GM19467 (cell line): ENCODE results near the gene BTBD1.

ENCODE experiments used
- ATAC-seq: cut with Tn5 transposase; IDR thresholded peaks from one replicate; pipeline ENCODE4 v1.9.1; 2021; ENCODE audit warnings: mild to moderate bottlenecking, moderate library complexity; ENCODE audit not compliant: unreplicated experiment

Gene BTBD1

GRCh38 chr15:82999426-82999825, 67.6 kb downstream of the BTBD1 start:
- no peak for ATAC-seq

GRCh38 chr15:82995938-82996337, 71.1 kb downstream of the BTBD1 start:
- ATAC-seq = no peak

- ATAC-seq = no peak
Measured at GRCh38 chr15:82995076-82995475, 72.0 kb downstream of the BTBD1 start.

GRCh38 chr15:82993144-82993543, 73.9 kb downstream of the BTBD1 start:
- no peak for ATAC-seq

- ATAC-seq = no peak
Measured at GRCh38 chr15:82992436-82992998, 74.5 kb downstream of the BTBD1 start.

GRCh38 chr15:82986442-82986780, 80.6 kb downstream of the BTBD1 start:
- peak; percentile 17 for ATAC-seq

- peak; percentile 95 for ATAC-seq
Measured at GRCh38 chr15:82985688-82986441, 81.2 kb downstream of the BTBD1 start, which contains the start of gene RAMAC. Gene RAMAC, plus strand, starts transcription at chr15:82986210. Its CDS starts 2,809 bp downstream, at chr15:82989019.

GRCh38 chr15:82980981-82981380, 86.1 kb downstream of the BTBD1 start:
- no peak for ATAC-seq

- ATAC-seq = no peak
Measured at GRCh38 chr15:82979726-82980125, 87.3 kb downstream of the BTBD1 start.

- ATAC-seq = no peak
Measured at GRCh38 chr15:82978438-82978837, 88.6 kb downstream of the BTBD1 start.

GRCh38 chr15:82977076-82977475, 90.0 kb downstream of the BTBD1 start:
- ATAC-seq = no peak

- ATAC-seq = no peak
Measured at GRCh38 chr15:82972990-82973389, 94.1 kb downstream of the BTBD1 start.

GRCh38 chr15:82971218-82971984, 95.7 kb downstream of the BTBD1 start:
- no peak for ATAC-seq

- ATAC-seq = no peak
Measured at GRCh38 chr15:82970696-82971095, 96.4 kb downstream of the BTBD1 start.

- no peak for ATAC-seq
Measured at GRCh38 chr15:82970078-82970686, 96.9 kb downstream of the BTBD1 start.

- ATAC-seq = no peak
Measured at GRCh38 chr15:82969353-82969752, 97.7 kb downstream of the BTBD1 start.

GRCh38 chr15:82968066-82968465, 99.0 kb downstream of the BTBD1 start:
- no peak for ATAC-seq

- peak; percentile 76 for ATAC-seq
Measured at GRCh38 chr15:82966671-82967071, 100.4 kb downstream of the BTBD1 start.
